ENCODE data around the gene ARRB1.

The ARRB1 gene

GRCh38 chr11:75298191-75298975 is 53.1 kb downstream of the ARRB1 start:
- no peak for DNase-seq

- no peak for DNase-seq
Observed at GRCh38 chr11:75293903-75294302, 57.6 kb downstream of the ARRB1 start.

- no peak for DNase-seq
Observed at GRCh38 chr11:75292943-75293342, 58.5 kb downstream of the ARRB1 start.

GRCh38 chr11:75291741-75292140 is 59.7 kb downstream of the ARRB1 start:
- DNase-seq, result no peak

- DNase-seq, result no peak
Observed at GRCh38 chr11:75289919-75290318, 61.5 kb downstream of the ARRB1 start.

GRCh38 chr11:75289511-75289760 is 62.0 kb downstream of the ARRB1 start:
- no peak for DNase-seq

GRCh38 chr11:75287579-75287978 is 63.9 kb downstream of the ARRB1 start:
- no peak for DNase-seq

GRCh38 chr11:75286826-75287465 is 64.5 kb downstream of the ARRB1 start:
- no peak for DNase-seq

- DNase-seq, result no peak
Observed at GRCh38 chr11:75285776-75286360, 65.6 kb downstream of the ARRB1 start.

GRCh38 chr11:75283391-75283931 is 68.0 kb downstream of the ARRB1 start:
- DNase-seq, result no peak

GRCh38 chr11:75281469-75282095 is 69.9 kb downstream of the ARRB1 start:
- no peak for DNase-seq

- DNase-seq, result peak; percentile 14
Observed at GRCh38 chr11:75280770-75281468, 70.5 kb downstream of the ARRB1 start.

GRCh38 chr11:75280227-75280701 is 71.2 kb downstream of the ARRB1 start:
- DNase-seq, result peak; percentile 81

- DNase-seq, result no peak
Observed at GRCh38 chr11:75279273-75279672, 72.2 kb downstream of the ARRB1 start.

GRCh38 chr11:75277991-75278790 is 73.3 kb downstream of the ARRB1 start:
- DNase-seq, result peak; percentile 11

- peak; percentile 8 for DNase-seq
Observed at GRCh38 chr11:75277211-75277805, 74.2 kb downstream of the ARRB1 start.

- DNase-seq, result no peak
Observed at GRCh38 chr11:75276686-75277085, 74.8 kb downstream of the ARRB1 start.

GRCh38 chr11:75276186-75276585 is 75.3 kb downstream of the ARRB1 start:
- DNase-seq, result no peak

- peak; percentile 17 for DNase-seq
Observed at GRCh38 chr11:75275581-75275980, 75.9 kb downstream of the ARRB1 start.

GRCh38 chr11:75274716-75275115 is 76.7 kb downstream of the ARRB1 start:
- peak; percentile 7 for DNase-seq

Data from right hindlimb (tissue), 1 donor.